Melanocyte of skin (primary cell): Measurements from ENCODE around the gene TEKT1. TPM values are rescaled to one million over a fixed set of nuclear protein-coding genes. Genes with fewer than 3 reads are reported as not detected.

Experiments
- small RNA-seq, 2 donors: library from RNA; depleted of rRNA; stranded (forward); fragments of <200 nt; gene quantifications; one replicate each; pipeline ENCODE3, GENCODE V24; 2012
- total RNA-seq, 2 donors: library from RNA; depleted of rRNA; stranded (reverse); fragments of >200 nt; gene quantifications; 2 replicates each; pipeline ENCODE4 v1.2.3, GENCODE V29; 2012

TEKT1 gene
- not detected for total RNA-seq

GRCh38 chr17:6831661-6832263 lies at the start of gene TEKT1:
TEKT1 (minus strand) TSS chr17:6831729; CDS start chr17:6830376, 1,353 bp downstream.

GRCh38 chr17:6775871-6776405 lies 55.6 kb downstream of the TEKT1 start, which contains the start of gene FBXO39:
FBXO39 (plus strand) TSS chr17:6776215; CDS start chr17:6779869, 3,654 bp downstream.

GRCh38 chr17:6755731-6756184 lies 75.8 kb downstream of the TEKT1 start, which contains the start of gene XAF1:
XAF1 (plus strand) TSS chr17:6756046; CDS start chr17:6756079, 33 bp downstream.

Small RNA genes within 50 kb of the gene (small RNA-seq; reads per million reads assigned to genes)
- gene AC004706.2, result 0 reads per million in 2 donors

Other genes starting within 250 kb of the TEKT1 start
- 10 to 100 TPM; 14.1 to 22.0 TPM for gene KIAA0753, start 191.0 kb downstream of the TEKT1 start, total RNA-seq
- 100 to 1,000 TPM in 1 of 2 donors, 10 to 100 TPM in 1; 95.0 to 104 TPM for gene TXNDC17, start 190.7 kb downstream of the TEKT1 start, total RNA-seq
- gene MED31, start 180.1 kb downstream of the TEKT1 start, total RNA-seq, result 10 to 100 TPM; 10.3 to 13.3 TPM
- gene C17orf100, start 180.0 kb downstream of the TEKT1 start, total RNA-seq, result under 1 TPM; under 0.01 to 0.33 TPM
- not detected for gene SLC13A5, start 118.4 kb downstream of the TEKT1 start, total RNA-seq
- gene XAF1, start 75.7 kb downstream of the TEKT1 start, total RNA-seq, result 100 to 1,000 TPM; 215 to 239 TPM
- 1 to 10 TPM in 1 of 2 donors, under 1 TPM in 1; 1.00 to 1.0 TPM for gene FBXO39, start 55.5 kb downstream of the TEKT1 start, total RNA-seq
- gene ALOX12, start 164.3 kb upstream of the TEKT1 start, total RNA-seq, result not detected
- 10 to 100 TPM; 87.2 to 90.5 TPM for gene RNASEK, start 180.9 kb upstream of the TEKT1 start, total RNA-seq
- gene BCL6B, start 191.3 kb upstream of the TEKT1 start, total RNA-seq, result not detected
- 1 to 10 TPM in 1 of 2 donors, under 1 TPM in 1; 1.00 to 1.4 TPM for gene SLC16A13, start 204.3 kb upstream of the TEKT1 start, total RNA-seq
- gene SLC16A11, start 212.4 kb upstream of the TEKT1 start, total RNA-seq, result under 1 TPM in 1 of 2 donors, not detected in 1; under 0.01 TPM
- not detected for gene CLEC10A, start 248.5 kb upstream of the TEKT1 start, total RNA-seq